CD14-positive monocyte (primary cell): ENCODE results near the gene TMEM178B. TPM values are rescaled to one million over a fixed set of nuclear protein-coding genes. Genes with fewer than 3 reads are reported as not detected.

Source experiments
- DNase-seq, 3 donors: peaks; one replicate each; pipeline ENCODE4 v3.0.0-alpha.2; 2011 to 2022
- H2AFZ ChIP-seq: 2 replicates; pipeline ENCODE4 v1.6.0; 2012; ENCODE audit warnings: mild to moderate bottlenecking, low read depth, low read length, inconsistent platforms; ENCODE audit not compliant: insufficient read depth, poor library complexity, severe bottlenecking
- H3K27ac ChIP-seq, 2 donors: 1 replicate in 1 of 2; 2 replicates in 1 of 2; pipeline ENCODE4 v1.5.1; 2012 to 2013; ENCODE audit warnings: low read length in 2 of 2, control low read depth in 1 of 2, inconsistent platforms in 1 of 2, low read depth in 1 of 2, mild to moderate bottlenecking in 1 of 2
- H3K27me3 ChIP-seq, 2 donors: one replicate each; pipeline versions ENCODE4 v1.6.0 to v1.6.1; 2011 to 2013; ENCODE audit warnings: low read length in 2 of 2; ENCODE audit not compliant: control insufficient read depth in 2 of 2, insufficient read depth in 2 of 2
- H3K36me3 ChIP-seq, 2 donors: replicated peaks in 1 of 2; 1 replicate in 1 of 2; 2 replicates in 1 of 2; pipeline versions ENCODE4 v1.5.1 to v1.6.1; 2012 to 2013; ENCODE audit warnings: low read length in 2 of 2, control low read depth in 1 of 2, inconsistent platforms in 1 of 2, mild to moderate bottlenecking in 1 of 2; ENCODE audit not compliant: insufficient read depth in 2 of 2, control insufficient read depth in 1 of 2
- H3K4me1 ChIP-seq, 2 donors: 1 replicate in 1 of 2; 2 replicates in 1 of 2; pipeline versions ENCODE4 v1.5.1 to v1.6.1; 2012 to 2013; ENCODE audit warnings: low read length in 2 of 2, control low read depth in 1 of 2, inconsistent platforms in 1 of 2, mild to moderate bottlenecking in 1 of 2, moderate library complexity in 1 of 2; ENCODE audit not compliant: insufficient read depth in 2 of 2, control insufficient read depth in 1 of 2
- H3K4me2 ChIP-seq: replicated peaks from 2 replicates; pipeline ENCODE3; 2012; ENCODE audit warnings: low read length, moderate library complexity, mild to moderate bottlenecking; ENCODE audit not compliant: poor library complexity, severe bottlenecking; ENCODE audit errors: extremely low read depth
- H3K4me3 ChIP-seq, 3 experiments: fragments of 200-600 bp in 1 of 3; sonication (generic) in 1 of 3; replicated peaks in 1 of 3; 1 replicate in 2 of 3; 2 replicates in 1 of 3; pipeline ENCODE4 v1.5.1; 2011 to 2013; ENCODE audit warnings: low read length in 3 of 3, mild to moderate bottlenecking in 3 of 3, control low read depth in 2 of 3, low read depth in 2 of 3, inconsistent platforms in 1 of 3, moderate library complexity in 1 of 3
- H3K79me2 ChIP-seq: 2 replicates; pipeline ENCODE4 v1.6.0; 2012; ENCODE audit warnings: mild to moderate bottlenecking, control low read depth, inconsistent platforms, low read length, moderate library complexity; ENCODE audit not compliant: insufficient read depth
- H3K9ac ChIP-seq: 2 replicates; pipeline ENCODE4 v1.6.0; 2017; ENCODE audit warnings: low read length, mild to moderate bottlenecking; ENCODE audit not compliant: insufficient read depth, poor library complexity, severe bottlenecking
- H3K9me3 ChIP-seq, 2 donors: replicated peaks in 1 of 2; 1 replicate in 1 of 2; 2 replicates in 1 of 2; pipeline versions ENCODE4 v1.5.1 to v1.6.1; 2012 to 2013; ENCODE audit warnings: low read length in 2 of 2, control low read depth in 1 of 2; ENCODE audit not compliant: control insufficient read depth in 1 of 2, insufficient read depth in 1 of 2
- H4K20me1 ChIP-seq: 2 replicates; pipeline ENCODE4 v1.6.0; 2012; ENCODE audit warnings: mild to moderate bottlenecking, low read length, control low read depth, moderate library complexity; ENCODE audit not compliant: insufficient read depth
- H3K27ac Mint-ChIP-seq, 7 donors: one replicate each; pipeline ENCODE4 v1.8.0; 2020; ENCODE audit warnings: mild to moderate bottlenecking in 7 of 7, mixed read lengths in 7 of 7, moderate library complexity in 6 of 7, inconsistent platforms in 2 of 7
- H3K27me3 Mint-ChIP-seq, 3 donors: one replicate each; pipeline ENCODE4 v1.8.0; 2021 to 2022; ENCODE audit warnings: low read depth in 3 of 3, mild to moderate bottlenecking in 3 of 3, mixed read lengths in 3 of 3, moderate library complexity in 3 of 3, inconsistent platforms in 1 of 3
- H3K36me3 Mint-ChIP-seq, 2 donors: one replicate each; pipeline ENCODE4 v1.8.0; 2020; ENCODE audit warnings: mixed read lengths in 2 of 2, inconsistent platforms in 1 of 2, mild to moderate bottlenecking in 1 of 2
- H3K4me1 Mint-ChIP-seq: one replicate; pipeline ENCODE4 v1.8.0; 2020; ENCODE audit warnings: mild to moderate bottlenecking, mixed read lengths
- H3K4me3 Mint-ChIP-seq, 2 donors: one replicate each; pipeline ENCODE4 v1.8.0; 2020; ENCODE audit warnings: mild to moderate bottlenecking in 2 of 2, mixed read lengths in 2 of 2, moderate library complexity in 1 of 2
- H3K9me3 Mint-ChIP-seq, 7 donors: one replicate each; pipeline ENCODE4 v1.8.0; 2020 to 2022; ENCODE audit warnings: mixed read lengths in 7 of 7, mild to moderate bottlenecking in 6 of 7, moderate library complexity in 6 of 7, inconsistent platforms in 2 of 7
- CTCF ChIP-seq: fragments of 200-600 bp; IDR thresholded peaks from one replicate; pipeline ENCODE4 v1.8.0; 2022; ENCODE audit warnings: antibody characterized with exemption, mild to moderate bottlenecking
- WGBS: methylation state at CpG from one replicate; pipeline ENCODE4 v1.1.5; 2013; ENCODE audit warnings: missing lambda C conversion rate; ENCODE audit not compliant: insufficient coverage; 5-methylcytosine and 5-hydroxymethylcytosine counted together
- intact Hi-C, 2 donors: fragments of 100-400 bp; cut with micrococcal nuclease; formaldehyde crosslinking; loops; one replicate each; pipeline versions ENCODE4 v1.15.0 to v1.15.1; 2023
- polyA plus RNA-seq, 3 donors: library from polyadenylated mRNA; depleted of rRNA in 1 of 3; unstranded in 2 of 3; stranded (reverse) in 1 of 3; fragments of 300-500 nt in 2 of 3; fragments of >200 nt in 1 of 3; fragmentation: Illumina TruSeq in 2 of 3; gene quantifications; 1 replicate in 2 of 3; 2 replicates in 1 of 3; pipeline ENCODE4 v1.2.3, GENCODE V29; 2012 to 2021

Gene TMEM178B
- polyA plus RNA-seq, 3 donors: not detected

GRCh38 chr7:141102436-141102835 is 28.6 kb downstream of the TMEM178B start:
- peaks cover 0 to 1% (median 0%) of the 10 kb centered on the region in 7 donors for H3K9me3 Mint-ChIP-seq
- no peaks in the 10 kb centered on the region for H3K4me1 Mint-ChIP-seq
- TF ChIP-seq CTCF: no peak
- no CpG with 5 or more reads among the region's 2 CpGs for WGBS
- H3K27ac Mint-ChIP-seq: no peak overlapping the region
- no peak overlapping the region for H2AFZ ChIP-seq
- H3K36me3 ChIP-seq: no peaks in the 10 kb centered on the region
- H3K36me3 Mint-ChIP-seq: no peaks in the 10 kb centered on the region
- peaks cover 2 to 5% (median 5%) of the 10 kb centered on the region in 3 donors for H3K27me3 Mint-ChIP-seq
- H3K4me1 ChIP-seq: no peaks in the 10 kb centered on the region
- no peaks in the 10 kb centered on the region for H3K9me3 ChIP-seq
- no peaks in the 10 kb centered on the region for H3K79me2 ChIP-seq
- DNase-seq: no peak
- H3K27me3 ChIP-seq: peaks cover 0 to 4% of the 10 kb centered on the region in 2 donors
- H3K9ac ChIP-seq: no peak overlapping the region
- no peak overlapping the region for H3K4me2 ChIP-seq
- no peak overlapping the region for H3K4me3 Mint-ChIP-seq
- H3K27ac ChIP-seq: no peak overlapping the region
- intact Hi-C loops: no loop called here
- no peaks in the 10 kb centered on the region for H4K20me1 ChIP-seq
- no peak overlapping the region for H3K4me3 ChIP-seq

GRCh38 chr7:141103847-141104429 is 30.1 kb downstream of the TMEM178B start:
- Mint-ChIP-seq H3K27ac (no peak overlapping the region), H3K4me3 (no peak overlapping the region), H3K27me3 (peaks cover 2 to 5% (median 4%) of the 10 kb centered on the region in 3 donors), H3K9me3 (no peaks in the 10 kb centered on the region), H3K4me1 (no peaks in the 10 kb centered on the region), H3K36me3 (no peaks in the 10 kb centered on the region)
- no peak overlapping the region for H3K4me2 ChIP-seq
- DNase-seq: no peak
- intact Hi-C loops: no loop called here
- WGBS: 32% methylated on average over 2 of the region's 4 CpGs
- peaks cover 0 to 4% of the 10 kb centered on the region in 2 donors for H3K27me3 ChIP-seq
- H3K27ac ChIP-seq: no peak overlapping the region
- no peak overlapping the region for H3K4me3 ChIP-seq
- H3K9ac ChIP-seq: no peak overlapping the region
- no peaks in the 10 kb centered on the region for H3K79me2 ChIP-seq
- TF ChIP-seq CTCF: no peak
- no peaks in the 10 kb centered on the region for H4K20me1 ChIP-seq
- no peaks in the 10 kb centered on the region for H3K36me3 ChIP-seq
- H3K4me1 ChIP-seq: no peaks in the 10 kb centered on the region
- H2AFZ ChIP-seq: no peak overlapping the region
- no peaks in the 10 kb centered on the region for H3K9me3 ChIP-seq
